Neural cell (in vitro differentiated cells): Measurements from ENCODE around the gene ZFPM1.
"Not testable (repeated sequence)": the region's sequence is repeated elsewhere in the genome, so short reads cannot be mapped to it uniquely, and the experiment has no call there.

Source experiments
- CTCF ChIP-seq: fragments of 450-650 bp; IDR thresholded peaks from 2 replicates; pipeline ENCODE4 v1.5.1; 2014; ENCODE audit warnings: antibody characterized with exemption, mild to moderate bottlenecking, moderate library complexity; ENCODE audit not compliant: poor library complexity, severe bottlenecking
- EZH2 ChIP-seq: fragments of 200-600, 300-800 bp; shearing (Covaris generic), sonication (generic); IDR thresholded peaks from 2 replicates; pipeline ENCODE4 v1.6.1; 2014; ENCODE audit warnings: antibody characterized with exemption, low read length, borderline replicate concordance, mild to moderate bottlenecking; ENCODE audit not compliant: insufficient read depth, poor library complexity, severe bottlenecking
- POLR2AphosphoS5 ChIP-seq: IDR thresholded peaks from 2 replicates; pipeline ENCODE4 v1.6.1; 2012
- RAD21 ChIP-seq: fragments of 450-650 bp; conservative IDR thresholded peaks from 2 replicates; pipeline ENCODE4 v1.6.1; 2014; ENCODE audit warnings: antibody characterized with exemption, mild to moderate bottlenecking, moderate library complexity

GRCh38 chr16:88470696-88471095 lies 17.6 kb downstream of the ZFPM1 start:
- TF ChIP-seq CTCF, EZH2, RAD21, POLR2AphosphoS5: not testable (repeated sequence)
